Mesodermal cell (in vitro differentiated cells): ENCODE results near the gene EIF4A3.
"Not testable (repeated sequence)": the region's sequence is repeated elsewhere in the genome, so short reads cannot be mapped to it uniquely, and the experiment has no call there.

Experiments used
- H3K27ac ChIP-seq: 2 replicates; pipeline ENCODE4 v1.7.0; 2013; ENCODE audit warnings: mild to moderate bottlenecking, low read depth, low read length, moderate library complexity; ENCODE audit not compliant: severe bottlenecking
- H3K36me3 ChIP-seq: 2 replicates; pipeline ENCODE4 v1.7.1; 2013; ENCODE audit warnings: mild to moderate bottlenecking, low read length, moderate library complexity; ENCODE audit not compliant: control insufficient read depth, insufficient read depth
- H3K4me1 ChIP-seq: one replicate; pipeline ENCODE4 v1.7.1; 2013; ENCODE audit warnings: mild to moderate bottlenecking, low read length; ENCODE audit not compliant: insufficient read depth, control insufficient read depth, poor library complexity, severe bottlenecking
- H3K4me3 ChIP-seq: 2 replicates; pipeline ENCODE4 v1.7.0; 2013; ENCODE audit warnings: low read length, control low read depth, mild to moderate bottlenecking; ENCODE audit not compliant: insufficient read depth, poor library complexity, severe bottlenecking; ENCODE audit errors: extremely low read depth
- H3K9me3 ChIP-seq: 2 replicates; pipeline ENCODE4 v1.7.1; 2013; ENCODE audit warnings: mild to moderate bottlenecking, low read length, moderate library complexity; ENCODE audit not compliant: control insufficient read depth
- WGBS, 2 experiments: methylation state at CpG; one replicate each; pipeline ENCODE4 v1.1.5; 2013; ENCODE audit warnings: missing lambda C conversion rate in 2 of 2; ENCODE audit not compliant: insufficient coverage in 2 of 2; 5-methylcytosine and 5-hydroxymethylcytosine counted together

EIF4A3 gene

DNA sequence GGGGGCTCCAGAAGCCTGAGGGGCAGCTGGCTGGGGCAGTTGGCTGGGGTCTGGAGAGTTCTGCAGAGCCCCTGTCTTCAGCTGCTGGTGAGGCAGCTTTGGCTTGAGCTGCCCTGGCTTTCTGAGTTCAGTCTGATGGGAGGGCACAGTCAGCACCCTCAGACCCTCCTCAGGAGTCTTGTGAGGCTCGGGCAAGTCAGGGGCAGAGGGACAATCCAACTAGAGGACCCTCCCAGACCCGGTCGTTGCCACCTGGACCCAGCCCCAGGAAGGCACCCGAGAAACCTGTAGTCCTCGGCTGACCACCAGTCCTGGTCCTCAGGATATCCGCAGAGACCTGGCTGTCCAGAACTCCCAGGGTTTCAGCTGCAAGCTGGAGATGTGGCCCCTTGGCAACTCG lies 24.8 kb upstream of the EIF4A3 start:
- H3K9me3 ChIP-seq, result no peaks in the 10 kb centered on the region
- 87 to 98% methylated on average over 7 of the region's 7 CpGs for WGBS, 2 experiments
- H3K4me3 ChIP-seq, result no peak overlapping the region
- no peak overlapping the region for H3K27ac ChIP-seq
- H3K4me1 ChIP-seq, result no peaks in the 10 kb centered on the region
- no peaks in the 10 kb centered on the region for H3K36me3 ChIP-seq

DNA sequence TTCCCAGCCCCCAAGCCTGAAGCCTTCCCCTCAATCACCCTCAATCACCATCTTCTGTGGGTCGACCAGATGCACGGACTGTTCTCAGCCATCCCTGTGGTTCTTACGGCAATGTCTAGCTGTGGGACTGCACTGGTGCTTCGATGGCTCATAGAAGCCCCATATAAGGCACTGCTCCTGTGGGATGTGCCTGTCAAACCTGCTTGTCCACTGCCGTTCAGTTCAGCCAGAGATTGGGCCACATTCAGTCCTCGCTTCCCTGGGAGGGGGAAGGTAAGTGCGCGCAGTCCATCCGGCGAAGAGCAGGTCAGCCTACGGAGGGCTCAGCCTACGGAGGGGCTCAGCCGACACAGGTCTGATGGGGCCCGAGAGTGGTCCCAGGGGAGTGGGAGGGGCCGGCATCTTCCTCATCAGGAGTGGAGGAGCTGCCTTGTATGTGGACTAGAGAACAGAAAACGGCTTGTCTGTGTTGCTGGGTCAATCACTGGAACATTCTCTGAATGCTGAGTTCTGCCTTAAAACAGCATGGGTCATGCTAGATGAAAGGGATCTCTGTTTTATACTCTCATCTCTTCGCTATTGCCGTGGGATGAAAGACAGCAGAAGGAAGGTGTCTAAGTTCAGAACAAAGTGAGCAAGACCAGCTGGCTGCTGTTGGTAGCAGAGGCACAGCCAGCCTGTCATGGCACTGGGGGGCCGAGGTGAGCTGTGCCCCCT lies 23.0 kb upstream of the EIF4A3 start, which contains the start of gene CARD14:
TSS of gene CARD14 (plus strand) at position 247 of the 717 bp plus-strand sequence. CDS start 11,409 bp downstream, outside the sequence.
- H3K4me3 ChIP-seq, result no peak within 1 kb of the TSS
- no peaks in the 10 kb centered on the region for H3K36me3 ChIP-seq
- no peaks in the 10 kb centered on the region for H3K4me1 ChIP-seq
- H3K27ac ChIP-seq, result no peak within 1 kb of the TSS
- WGBS, 2 experiments, result 86 to 90% methylated on average over 15 to 19 of the region's 19 CpGs
- no peaks in the 10 kb centered on the region for H3K9me3 ChIP-seq

DNA sequence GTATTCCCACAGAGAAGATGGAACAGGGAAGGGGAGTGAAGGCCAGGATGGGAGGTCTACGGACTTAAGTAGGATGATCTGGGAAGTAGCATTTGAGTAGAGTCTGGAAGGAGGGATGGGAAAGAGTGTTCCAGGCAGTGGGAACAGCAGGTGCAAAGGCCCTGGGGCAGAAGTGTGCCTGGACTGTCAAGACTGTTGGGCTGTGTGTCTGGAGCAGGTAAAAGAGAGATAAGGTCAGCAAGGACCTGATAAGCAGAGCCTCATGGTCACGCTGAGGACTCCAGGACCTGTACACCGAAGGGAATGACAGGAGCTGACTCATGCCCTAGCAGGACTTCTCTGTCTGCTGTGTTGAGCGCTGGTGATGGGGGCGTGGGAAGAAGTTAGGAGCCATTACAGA lies 22.2 kb upstream of the EIF4A3 start:
- WGBS, 2 experiments, result 89 to 92% methylated on average over 4 to 5 of the region's 5 CpGs
- no peaks in the 10 kb centered on the region for H3K9me3 ChIP-seq
- no peak overlapping the region for H3K4me3 ChIP-seq

DNA sequence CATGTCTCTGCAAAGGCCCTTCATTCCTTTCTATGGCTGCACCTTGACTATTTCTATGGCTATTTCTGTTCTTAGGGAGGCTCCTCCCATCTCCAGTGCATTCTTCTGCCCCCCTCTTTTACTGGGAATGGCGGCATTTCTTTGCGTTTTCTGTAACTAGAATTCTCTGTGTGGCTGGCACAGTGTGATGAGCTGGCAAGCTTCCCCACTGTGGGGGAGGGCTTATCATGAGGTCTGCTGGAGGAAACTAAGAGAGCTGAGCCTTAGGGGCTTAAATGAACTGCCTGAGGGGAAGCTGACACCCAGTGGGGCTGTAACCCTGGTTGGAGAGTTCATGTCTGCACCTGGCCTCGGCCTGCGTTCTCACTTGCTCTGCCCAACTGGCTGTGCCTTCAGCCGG lies 21.4 kb upstream of the EIF4A3 start:
- Histone ChIP-seq H3K36me3 (no peaks in the 10 kb centered on the region), H3K4me1 (no peaks in the 10 kb centered on the region), H3K9me3 (no peaks in the 10 kb centered on the region), H3K27ac (no peak overlapping the region), H3K4me3 (no peak overlapping the region)
- WGBS, 2 experiments, result 96 to 97% methylated on average over 3 of the region's 5 CpGs

More for the DNA sequence above, 22.2 kb upstream of the EIF4A3 start:
- no peak overlapping the region for H3K27ac ChIP-seq
- no peaks in the 10 kb centered on the region for H3K4me1 ChIP-seq
- H3K36me3 ChIP-seq, result no peaks in the 10 kb centered on the region

DNA sequence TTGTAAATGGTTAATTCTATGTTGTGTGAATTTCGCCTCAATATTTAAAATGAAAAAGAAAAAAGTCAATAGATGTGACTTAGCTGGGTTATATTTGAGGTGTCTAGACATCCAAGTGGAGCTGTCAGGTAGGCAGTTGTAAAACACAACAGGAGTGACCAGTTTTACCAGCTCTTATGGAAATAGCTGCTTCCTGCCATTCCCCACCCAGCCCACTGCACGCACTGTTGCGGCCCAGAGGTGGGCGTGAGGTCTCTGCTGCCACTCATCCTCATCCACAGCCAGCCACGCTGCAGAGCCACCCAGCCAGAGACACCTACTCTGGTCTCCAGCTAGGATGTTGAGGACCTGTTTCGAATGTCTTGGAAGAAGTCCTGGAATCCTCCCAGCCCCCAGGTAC lies 19.5 kb upstream of the EIF4A3 start:
- 79 to 90% methylated on average over 3 to 4 of the region's 6 CpGs for whole genome bisulfite sequencing, 2 experiments
- no peak overlapping the region for H3K4me3 ChIP-seq
- no peaks in the 10 kb centered on the region for H3K9me3 ChIP-seq
- no peaks in the 10 kb centered on the region for H3K36me3 ChIP-seq
- H3K4me1 ChIP-seq, result no peaks in the 10 kb centered on the region
- H3K27ac ChIP-seq, result no peak overlapping the region

DNA sequence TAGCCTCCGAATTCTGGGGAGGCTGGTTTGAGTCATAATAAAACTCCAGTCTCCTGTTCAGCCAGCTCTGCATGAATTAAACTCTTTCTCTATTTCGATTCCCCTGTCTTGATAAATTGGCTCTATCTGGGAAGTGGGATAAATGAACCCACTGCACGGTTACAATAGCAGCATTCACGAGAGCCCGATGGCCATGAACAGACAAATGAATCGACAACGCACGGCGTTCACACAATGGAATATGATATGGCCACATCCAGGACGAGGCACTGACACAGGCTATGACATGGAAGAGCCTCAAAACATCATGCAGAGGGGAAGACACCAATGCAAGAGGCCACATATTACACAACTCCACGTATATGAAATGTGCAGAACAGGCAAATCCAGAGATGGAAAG lies 17.3 kb upstream of the EIF4A3 start:
- H3K27ac ChIP-seq, result no peak overlapping the region
- H3K9me3 ChIP-seq, result no peaks in the 10 kb centered on the region
- H3K4me3 ChIP-seq, result no peak overlapping the region
- no peaks in the 10 kb centered on the region for H3K36me3 ChIP-seq
- 81 to 84% methylated on average over 8 to 9 of the region's 11 CpGs for WGBS, 2 experiments
- H3K4me1 ChIP-seq, result no peaks in the 10 kb centered on the region

DNA sequence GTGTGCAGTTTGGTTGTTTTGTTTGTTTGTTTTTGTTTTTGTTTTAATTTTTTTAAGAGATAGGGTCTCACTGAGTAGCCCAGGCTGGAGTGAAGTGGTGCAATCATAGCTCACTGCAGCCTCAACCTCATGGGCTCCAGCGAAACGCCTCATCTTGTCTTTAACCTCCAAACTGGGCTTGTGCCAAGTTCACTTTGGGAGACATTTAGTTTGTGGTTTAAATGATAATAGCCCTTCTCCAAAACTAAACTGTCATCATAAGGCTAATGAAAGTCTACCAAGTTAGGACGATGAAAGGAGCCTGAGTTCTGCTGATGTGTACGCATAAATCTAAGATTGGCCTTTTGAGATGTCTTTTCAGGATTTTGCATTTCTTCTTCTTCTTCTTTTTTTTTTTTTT lies 16.4 kb upstream of the EIF4A3 start:
- Histone ChIP-seq H3K9me3 (no peaks in the 10 kb centered on the region), H3K36me3 (no peaks in the 10 kb centered on the region), H3K4me3 (no peak overlapping the region), H3K4me1 (no peaks in the 10 kb centered on the region), H3K27ac (no peak overlapping the region)
- WGBS, 2 experiments, result 100% methylated on average over 2 of the region's 4 CpGs; no CpG with 5 or more reads in 1 of the 2 experiments

DNA sequence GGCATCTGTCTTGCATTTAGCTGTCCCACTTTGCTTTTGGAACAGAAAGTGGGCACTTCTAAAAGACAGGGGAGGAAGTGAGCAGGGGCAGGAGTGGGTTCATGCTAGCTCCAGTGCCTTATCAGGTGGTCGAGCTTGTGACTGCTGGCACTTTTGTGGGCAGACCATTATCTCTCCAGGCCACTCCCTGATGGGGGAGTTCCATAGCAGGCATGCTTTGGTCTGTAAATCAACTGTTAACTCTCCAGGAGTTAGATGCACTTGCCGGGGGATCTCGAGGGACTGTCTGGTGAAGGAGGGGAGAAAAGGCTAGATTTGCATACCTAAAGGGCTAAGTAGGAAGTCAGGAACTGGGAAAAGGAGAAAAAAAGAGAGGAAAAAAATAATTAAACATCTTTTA lies 13.6 kb upstream of the EIF4A3 start:
- no peaks in the 10 kb centered on the region for H3K36me3 ChIP-seq
- no peaks in the 10 kb centered on the region for H3K4me1 ChIP-seq
- H3K4me3 ChIP-seq, result no peak overlapping the region
- H3K27ac ChIP-seq, result no peak overlapping the region
- H3K9me3 ChIP-seq, result peaks cover 8% of the 10 kb centered on the region
- 7 to 20% methylated on average over 3 of the region's 3 CpGs for WGBS, 2 experiments

DNA sequence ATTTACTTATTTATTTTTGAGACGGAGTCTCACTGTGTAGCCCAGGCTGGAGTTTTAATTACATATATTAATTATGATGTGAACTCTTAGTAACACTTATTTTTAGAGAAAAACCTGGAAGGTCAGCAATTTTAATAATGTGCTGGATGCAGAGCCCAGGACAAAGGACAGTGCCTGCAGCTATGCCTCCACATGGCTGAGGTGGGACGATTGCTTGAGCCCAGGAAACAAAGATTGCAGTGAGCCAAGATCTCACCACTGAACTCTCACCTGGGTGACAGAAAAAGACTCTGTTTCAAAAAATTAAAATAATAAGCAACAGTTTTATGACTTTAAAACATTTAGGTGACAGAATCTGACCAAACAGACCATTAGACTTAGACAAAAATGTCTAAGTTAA lies 11.9 kb upstream of the EIF4A3 start:
- Histone ChIP-seq H3K27ac (no peak overlapping the region), H3K36me3 (no peaks in the 10 kb centered on the region), H3K4me3 (no peak overlapping the region), H3K4me1 (no peaks in the 10 kb centered on the region), H3K9me3 (peaks cover 16% of the 10 kb centered on the region)
- 43% methylated on average over 1 of the region's 2 CpGs; no CpG with 5 or more reads in 1 of the 2 experiments for WGBS, 2 experiments

DNA sequence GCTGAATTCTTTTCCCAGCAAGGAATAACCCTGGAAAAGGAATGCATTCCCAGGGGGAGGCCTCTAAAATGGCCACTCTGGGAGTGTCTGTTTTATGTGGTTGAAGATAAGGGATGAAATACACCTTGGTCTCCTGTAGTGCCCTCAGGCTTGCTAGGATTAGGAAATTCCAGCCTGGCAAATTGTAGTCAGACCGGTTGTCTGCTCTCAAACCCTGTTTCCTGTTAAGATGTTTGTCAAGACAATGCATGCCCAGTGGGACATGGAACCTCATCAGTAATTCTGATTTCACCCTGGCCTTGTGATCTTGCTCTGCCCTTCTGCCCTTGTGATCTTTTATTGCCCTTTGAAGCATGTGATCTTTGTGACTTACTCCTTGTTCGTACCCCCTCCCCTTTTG lies 8.7 kb upstream of the EIF4A3 start:
- Histone ChIP-seq H3K9me3 (peaks cover 16% of the 10 kb centered on the region), H3K4me1 (peaks cover 11% of the 10 kb centered on the region)
- 56 to 77% methylated on average over 1 of the region's 2 CpGs for WGBS, 2 experiments
- not testable (repeated sequence) for H3K4me3 ChIP-seq, H3K27ac ChIP-seq, H3K36me3 ChIP-seq

DNA sequence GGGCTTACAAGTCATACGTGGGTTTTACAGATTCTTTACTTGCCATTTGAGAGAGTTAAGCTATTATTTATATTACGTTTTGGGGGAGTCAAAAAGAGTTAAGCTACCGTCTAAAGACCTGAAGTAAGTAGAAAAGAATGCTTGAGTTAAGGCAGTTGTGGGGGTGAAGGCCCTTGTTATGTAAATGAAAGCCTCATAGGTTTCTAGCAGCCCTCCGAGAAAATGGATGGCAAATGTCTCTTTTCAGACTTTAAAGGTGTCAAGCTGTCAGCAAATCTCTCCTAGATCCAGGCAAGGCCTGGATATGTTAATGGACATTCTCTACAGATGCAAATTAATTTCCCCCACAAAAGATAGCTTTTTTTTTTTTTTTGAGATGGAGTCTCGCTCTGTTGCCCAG lies 7.2 kb upstream of the EIF4A3 start:
- Histone ChIP-seq H3K27ac (no peak overlapping the region), H3K4me1 (peaks cover 11% of the 10 kb centered on the region), H3K9me3 (peaks cover 16% of the 10 kb centered on the region), H3K36me3 (peaks cover 10% of the 10 kb centered on the region), H3K4me3 (no peak overlapping the region)
- 45 to 51% methylated on average over 4 of the region's 5 CpGs for WGBS, 2 experiments
